ENCODE measurements around the gene ZNF521.

ZNF521 gene

DNA sequence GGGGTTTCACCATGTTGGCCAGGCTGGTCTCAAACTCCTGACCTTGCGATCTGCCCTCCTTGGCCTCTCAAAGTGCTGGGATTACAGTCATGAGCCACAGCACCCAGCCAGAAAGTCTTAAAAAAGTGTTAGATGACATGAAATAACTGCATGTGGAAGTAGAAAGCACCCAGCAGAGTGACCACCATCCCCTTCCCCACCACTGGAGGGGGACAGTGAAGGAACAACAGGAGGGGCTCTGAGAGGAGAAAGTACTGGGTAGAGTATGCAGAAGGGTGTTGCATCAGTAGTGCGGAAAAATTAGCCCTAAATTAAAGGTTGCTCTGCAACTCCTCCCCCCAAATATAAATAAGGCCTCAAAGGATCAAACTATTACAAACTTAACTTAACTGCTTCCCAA lies 230.5 kb downstream of the ZNF521 start:
- DNase-seq, result no peak

DNA sequence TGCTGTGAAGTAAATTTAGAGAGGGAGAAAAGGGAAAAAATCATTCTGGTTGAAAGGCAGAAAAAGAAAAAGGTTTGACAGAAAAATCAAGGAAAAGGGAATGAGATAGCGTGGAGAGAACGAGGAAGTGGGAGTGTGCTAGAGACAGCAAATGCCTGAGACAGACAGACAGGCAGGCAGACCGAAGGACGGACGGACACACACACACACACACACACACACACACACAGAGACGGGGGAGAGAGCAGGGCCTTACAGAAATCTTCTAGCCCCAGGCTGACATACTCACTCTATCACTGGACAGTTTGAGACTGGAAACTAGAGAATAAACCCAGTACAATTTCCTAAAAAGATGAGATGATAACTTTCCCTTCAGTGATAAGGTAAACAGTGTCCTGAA lies 238.4 kb downstream of the ZNF521 start:
- no peak for DNase-seq

DNA sequence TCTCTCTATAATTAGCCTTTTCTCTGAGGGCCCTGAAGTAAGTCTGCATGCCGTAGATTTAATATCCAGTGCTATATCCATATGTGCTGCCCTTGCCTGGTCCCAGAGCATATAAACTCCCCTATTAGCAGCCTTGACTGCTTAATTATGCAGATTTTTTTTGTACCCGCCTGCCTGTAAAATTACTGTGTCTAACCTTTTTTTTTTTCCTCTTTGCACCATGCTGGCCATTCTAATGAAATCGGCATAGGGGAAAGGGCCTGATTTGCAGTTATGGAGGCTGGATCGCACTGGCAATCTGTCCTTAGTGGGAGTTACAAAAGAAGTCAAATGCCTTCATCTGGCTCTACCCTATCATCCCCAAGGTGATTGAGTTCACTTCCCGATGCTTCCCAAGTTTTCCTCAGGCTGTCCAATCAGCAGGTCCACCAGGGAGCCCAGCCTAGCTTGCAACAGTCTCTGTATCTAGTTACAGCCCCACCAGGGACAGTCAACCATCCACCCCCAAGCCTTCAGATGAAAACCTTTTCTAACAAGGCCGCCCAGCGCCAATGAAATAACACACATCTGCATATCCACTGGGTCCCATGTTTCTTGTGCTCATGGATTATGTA lies 239.0 kb downstream of the ZNF521 start:
- DNase-seq, result no peak

DNA sequence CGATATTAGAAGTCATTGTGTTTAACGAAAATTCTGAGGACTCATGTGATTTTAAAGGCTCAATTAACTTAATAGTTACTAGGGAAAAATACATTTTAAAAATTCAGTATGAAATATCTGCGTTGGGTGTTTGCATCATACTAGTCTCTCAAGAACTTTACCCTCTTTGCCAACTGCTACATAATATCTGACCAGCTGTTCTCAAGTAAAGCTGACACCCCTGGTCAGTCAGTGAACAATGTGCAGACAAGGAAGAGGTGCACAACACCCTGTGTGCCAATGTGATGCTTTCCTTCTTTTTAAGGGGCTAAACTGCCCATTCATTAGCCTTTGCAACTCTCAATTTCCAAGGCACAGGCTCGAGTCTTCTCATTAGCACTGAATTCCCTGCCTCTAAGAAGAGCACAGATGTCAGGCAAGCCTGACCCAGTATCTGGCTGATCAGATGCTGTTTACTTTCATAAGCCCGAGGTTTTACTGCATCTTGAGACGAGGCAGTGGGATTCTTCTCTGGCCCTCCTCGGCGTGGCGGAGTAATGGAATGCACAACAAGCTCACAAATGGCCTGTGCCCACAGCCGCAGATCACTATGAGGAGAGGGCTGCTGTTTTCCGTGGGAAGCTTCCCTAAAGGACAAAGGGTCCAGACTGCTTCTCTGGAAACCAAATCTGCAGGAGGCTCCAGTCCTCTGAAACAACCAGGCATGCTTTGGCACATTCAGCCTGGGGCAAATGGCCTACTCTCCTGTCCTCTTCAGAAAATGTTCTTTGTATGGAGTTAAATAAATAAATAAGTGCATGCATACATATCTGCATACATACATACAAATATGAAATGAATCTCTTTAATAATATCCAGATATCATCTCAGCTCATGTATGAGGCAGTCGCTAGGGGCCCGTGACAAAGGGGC lies 240.3 kb downstream of the ZNF521 start:
- no peak for DNase-seq

DNA sequence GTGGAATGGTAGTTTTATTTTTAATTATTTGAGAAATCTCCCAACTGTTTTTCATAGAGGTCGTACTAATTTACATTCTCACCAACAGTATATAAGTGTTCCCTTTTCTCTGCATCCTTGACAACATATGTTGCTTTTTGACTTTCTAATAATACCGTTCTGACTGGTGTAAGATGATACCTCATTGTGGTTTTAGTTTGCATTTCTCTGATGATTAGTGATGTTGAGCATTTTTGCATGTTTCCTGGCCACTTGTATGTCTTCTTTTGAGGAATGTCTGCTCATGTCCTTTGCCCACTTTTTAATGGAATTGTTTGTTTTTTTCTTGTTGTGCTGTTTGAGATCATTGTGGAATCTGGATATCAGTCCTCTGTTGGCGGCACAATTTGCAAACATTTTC lies 242.5 kb downstream of the ZNF521 start:
- DNase-seq, result no peak

DNA sequence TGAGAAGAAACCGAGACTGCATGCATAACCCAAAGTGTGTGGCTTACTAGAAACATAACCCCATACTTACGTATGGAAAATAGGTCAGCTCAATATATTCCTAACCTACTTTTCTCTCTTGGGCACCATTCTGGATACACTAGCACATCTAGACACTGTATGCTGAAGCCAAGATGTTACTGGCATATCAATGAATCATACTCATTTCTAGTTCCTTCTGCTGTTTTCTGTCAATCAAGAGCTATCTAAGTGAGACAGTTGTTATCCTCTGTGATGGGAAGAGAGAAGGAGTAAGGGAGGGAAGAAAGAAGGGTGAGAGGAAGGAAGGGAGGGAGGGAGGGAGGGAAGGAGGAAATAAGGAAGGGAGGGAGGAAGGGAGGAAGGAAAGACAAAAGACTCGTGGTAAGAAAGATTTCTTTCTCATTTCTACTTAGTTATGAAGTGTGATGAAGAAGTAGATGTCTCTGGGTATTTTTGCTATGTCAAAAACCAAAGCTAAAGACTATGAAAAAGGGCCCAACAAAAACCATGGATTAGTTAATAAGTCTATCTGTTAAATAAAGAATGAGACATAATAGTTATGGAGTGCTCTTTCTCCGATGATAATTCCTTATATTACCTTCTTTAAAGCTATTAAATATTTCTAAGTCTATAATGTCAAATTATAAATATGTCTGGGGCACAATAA lies 248.4 kb downstream of the ZNF521 start:
- DNase-seq, result no peak

DNA sequence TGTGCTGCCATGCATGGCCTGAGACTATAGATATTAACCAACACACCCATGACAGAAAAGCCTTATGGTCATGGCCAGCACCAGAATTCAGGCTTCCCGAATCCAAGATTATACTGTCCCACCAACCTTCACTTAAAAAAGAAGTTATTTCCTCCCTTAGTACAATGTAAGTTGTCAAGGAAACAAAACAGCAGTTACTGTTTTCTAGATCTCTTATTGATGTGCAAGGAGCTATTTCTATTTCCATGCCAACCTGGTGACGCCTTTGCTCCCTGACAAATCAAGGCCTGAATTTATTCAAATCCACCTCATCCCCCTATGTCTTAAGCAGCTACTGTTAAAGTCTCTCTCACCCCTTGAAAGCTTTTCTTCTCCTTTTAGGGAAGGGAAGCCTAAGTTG lies 249.3 kb downstream of the ZNF521 start:
- no peak for DNase-seq

DNA sequence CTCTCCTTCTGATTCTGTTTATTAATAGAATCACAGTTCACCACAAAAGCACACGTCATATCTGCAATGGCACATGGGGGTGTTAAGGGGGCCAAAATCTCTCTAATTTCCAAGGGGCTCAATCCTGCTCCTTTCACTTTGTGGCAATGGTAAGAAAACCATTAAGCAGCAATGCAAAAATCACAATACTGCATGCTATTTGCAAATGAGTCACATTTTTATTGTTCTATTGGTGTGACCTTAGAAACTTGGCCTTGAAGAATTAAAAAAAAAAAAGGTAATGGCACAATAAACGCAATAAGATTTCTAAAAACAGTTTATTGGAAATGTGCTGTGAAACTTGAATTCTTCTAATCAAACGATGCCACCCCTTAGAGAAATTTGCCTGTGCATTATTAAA lies 251.5 kb downstream of the ZNF521 start:
- no peak for DNase-seq

DNA sequence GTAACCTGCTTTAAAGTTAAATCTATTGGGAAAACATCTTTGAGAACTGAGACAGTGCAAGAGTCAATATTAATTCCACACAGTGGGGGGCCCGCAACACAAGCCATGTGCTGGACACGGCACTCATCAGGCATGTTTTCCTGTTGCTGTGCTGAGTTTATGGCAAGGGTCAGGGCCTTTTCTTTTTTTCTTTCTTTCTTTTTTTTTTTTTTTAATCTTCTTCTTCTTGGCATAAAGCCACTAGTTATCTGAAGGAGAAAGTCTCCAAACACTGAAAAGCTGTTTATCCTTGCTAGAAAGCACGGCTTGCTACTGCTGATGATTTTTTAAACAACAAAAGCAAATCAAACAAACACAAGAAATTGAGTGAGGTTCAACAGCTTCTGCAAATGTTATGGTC lies 252.1 kb downstream of the ZNF521 start:
- no peak for DNase-seq

DNA sequence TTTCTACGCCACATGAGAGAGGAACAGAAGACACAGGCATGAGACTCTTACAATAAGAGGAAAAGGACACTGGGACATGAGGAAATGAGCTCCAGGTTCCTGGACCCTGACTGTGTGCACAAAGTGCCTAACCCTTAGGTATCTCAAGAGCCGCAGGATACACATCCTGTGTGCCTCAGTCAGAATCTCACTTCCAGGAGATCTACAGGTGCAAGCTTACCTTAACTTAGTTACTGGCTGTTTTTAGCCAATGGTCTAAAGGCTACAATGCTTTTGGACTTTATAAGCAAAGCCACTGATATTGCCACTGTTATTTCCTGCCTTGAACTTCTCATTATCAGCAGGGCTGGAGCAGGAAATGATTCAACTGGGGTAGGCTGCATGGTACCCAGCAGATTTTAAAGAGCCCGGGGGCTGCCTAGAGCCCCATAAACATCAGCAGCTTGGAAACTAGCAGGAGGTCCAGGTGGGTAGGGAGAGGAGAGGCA lies 254.4 kb downstream of the ZNF521 start:
- DNase-seq, result no peak

DNA sequence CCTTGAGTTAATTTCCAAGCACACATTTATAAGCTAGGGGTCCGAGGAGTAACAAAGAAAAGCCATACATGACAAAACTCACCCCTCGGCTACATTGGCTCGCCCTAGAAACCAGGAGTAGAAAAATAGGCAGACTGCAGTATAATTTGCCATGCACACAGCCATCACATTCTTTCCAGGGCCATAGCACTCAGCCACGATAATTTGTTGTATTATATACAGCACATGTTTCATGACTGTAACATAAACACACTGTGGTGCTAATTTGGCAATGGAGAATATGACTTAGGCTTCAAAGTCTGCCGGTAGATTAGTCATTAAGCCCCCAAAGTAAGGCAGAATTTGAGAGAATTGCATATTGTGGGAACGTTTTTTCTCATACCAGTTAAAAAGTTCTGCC lies 254.9 kb downstream of the ZNF521 start:
- no peak for DNase-seq

DNA sequence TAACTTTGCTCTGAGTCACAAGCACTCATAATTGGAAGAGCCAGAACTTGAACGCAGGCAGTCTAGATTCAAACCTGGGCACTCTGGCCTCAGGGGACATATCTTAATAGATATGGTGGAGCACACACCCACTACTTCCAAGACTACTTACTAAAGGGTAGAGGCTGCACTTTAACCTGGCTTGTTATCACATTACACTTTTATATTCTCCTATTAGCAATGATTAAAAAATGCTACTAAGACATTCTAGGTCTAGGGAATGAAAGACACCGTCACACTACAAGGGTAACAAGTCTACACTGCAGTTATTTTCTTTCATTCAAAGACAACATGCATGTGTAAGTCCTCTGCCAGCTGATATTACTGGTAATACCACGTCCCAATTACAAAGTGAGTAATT lies 258.8 kb downstream of the ZNF521 start:
- no peak for DNase-seq

DNA sequence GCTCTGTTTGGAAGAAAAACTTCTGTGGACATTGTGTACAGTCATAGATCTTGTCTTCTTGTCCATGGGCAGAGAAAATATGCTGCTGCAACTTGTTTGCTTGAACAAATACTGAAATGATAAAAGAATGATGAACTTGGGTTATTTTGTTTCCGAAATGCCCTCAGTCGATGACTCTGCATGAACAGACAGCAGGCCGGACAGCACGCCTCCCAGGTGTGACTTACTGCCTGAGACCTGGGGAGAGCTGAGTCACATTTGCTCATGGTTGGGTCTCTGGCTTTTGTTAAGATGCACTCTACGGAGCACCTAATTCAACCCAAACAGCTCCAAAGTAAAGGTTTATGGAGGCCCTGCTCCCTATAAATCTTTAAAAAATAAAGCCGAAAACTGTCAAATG lies 262.5 kb downstream of the ZNF521 start:
- DNase-seq, result no peak

DNA sequence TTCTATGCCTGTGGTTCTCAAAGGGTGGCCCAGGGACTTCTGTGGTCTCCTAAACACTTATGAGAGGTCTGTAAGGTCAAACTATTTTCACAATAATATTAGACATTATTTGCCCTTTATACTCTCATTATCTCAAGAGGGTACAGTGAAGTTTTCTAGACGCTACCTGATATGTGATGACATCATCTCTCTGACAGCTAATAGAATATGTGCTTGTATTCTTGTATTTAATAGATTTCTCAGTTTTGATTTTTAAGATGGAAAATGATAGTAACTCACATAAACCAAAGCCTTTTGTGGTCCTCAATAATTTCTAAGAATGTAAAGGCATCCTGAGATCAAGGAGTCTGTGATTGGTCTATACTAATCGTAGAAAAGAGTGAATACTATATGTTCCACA lies 265.1 kb downstream of the ZNF521 start:
- DNase-seq, result no peak

DNA sequence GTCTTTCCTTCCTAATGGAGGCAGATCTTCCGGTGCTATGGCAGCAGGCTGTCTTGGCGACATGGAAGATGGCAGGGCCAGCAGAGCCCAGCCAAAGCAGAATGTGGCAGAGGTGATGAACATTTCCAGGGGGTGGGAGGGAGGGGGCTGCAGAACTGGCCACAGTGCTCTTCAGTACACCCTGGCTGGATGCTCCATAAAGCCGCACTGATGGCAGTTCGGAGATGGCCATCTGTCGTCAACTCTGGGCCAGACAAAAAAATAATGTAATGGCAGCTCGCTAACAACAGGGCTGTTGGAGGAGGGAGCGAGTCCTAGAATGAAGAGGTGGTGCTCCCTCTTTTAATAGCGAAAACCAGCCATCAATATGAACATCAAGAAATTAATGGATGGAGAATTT lies 271.0 kb downstream of the ZNF521 start:
- DNase-seq, result no peak

DNA sequence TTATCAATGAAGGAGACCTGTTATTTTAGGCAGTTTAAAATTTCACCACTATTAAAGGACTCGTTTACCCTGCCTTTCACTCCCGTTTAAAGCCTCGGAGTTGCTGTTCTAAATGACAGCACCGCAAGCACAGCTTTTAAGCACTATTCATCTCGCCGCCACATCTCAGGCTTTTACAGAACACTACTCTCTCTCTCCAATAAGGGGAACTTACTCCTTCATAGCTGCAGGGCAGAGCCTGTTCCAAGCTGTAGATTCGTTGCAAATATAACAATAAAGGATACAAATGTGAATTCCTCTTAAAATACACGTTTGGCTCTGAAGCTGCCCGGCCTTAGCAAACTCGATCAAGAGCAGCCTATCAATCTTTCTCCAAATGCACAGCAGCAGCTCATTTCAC lies 271.8 kb downstream of the ZNF521 start:
- DNase-seq, result no peak

DNA sequence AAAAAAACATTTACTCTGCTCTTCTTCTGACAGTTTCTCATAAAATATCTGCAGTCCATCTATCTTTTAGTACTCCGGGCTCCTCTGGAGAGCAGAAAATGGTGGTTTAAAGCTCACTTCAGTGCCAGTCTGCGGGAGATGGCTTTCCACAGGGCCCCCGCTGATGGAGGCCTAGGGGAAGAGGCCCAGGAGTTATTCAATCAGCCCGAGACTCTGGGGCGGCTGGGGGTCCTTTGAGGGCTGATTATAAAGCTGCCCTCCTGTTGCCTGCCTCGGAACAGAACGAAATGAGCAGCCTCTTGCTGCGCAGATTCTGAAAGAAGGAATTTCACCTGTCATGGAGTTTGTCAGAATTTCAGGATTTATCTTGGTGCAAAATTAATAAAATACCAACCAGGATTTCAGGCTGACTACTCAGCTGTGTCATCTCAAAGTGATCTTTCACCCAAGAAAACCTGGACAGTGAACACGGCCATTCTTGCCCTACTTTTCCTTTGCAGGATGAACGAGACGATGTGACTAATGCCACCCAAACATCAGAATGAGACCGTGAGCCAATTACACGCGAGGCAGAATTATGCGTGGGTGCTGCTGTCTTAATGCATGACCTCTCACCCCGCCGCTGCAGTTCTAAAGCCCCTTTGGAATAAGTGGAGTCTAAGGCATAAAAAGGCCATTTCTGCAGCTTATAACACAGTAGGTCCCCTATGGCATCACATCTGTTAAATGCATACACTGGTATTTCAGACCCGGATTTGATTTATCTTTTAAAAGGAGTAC lies 273.8 kb downstream of the ZNF521 start:
- no peak for DNase-seq

DNA sequence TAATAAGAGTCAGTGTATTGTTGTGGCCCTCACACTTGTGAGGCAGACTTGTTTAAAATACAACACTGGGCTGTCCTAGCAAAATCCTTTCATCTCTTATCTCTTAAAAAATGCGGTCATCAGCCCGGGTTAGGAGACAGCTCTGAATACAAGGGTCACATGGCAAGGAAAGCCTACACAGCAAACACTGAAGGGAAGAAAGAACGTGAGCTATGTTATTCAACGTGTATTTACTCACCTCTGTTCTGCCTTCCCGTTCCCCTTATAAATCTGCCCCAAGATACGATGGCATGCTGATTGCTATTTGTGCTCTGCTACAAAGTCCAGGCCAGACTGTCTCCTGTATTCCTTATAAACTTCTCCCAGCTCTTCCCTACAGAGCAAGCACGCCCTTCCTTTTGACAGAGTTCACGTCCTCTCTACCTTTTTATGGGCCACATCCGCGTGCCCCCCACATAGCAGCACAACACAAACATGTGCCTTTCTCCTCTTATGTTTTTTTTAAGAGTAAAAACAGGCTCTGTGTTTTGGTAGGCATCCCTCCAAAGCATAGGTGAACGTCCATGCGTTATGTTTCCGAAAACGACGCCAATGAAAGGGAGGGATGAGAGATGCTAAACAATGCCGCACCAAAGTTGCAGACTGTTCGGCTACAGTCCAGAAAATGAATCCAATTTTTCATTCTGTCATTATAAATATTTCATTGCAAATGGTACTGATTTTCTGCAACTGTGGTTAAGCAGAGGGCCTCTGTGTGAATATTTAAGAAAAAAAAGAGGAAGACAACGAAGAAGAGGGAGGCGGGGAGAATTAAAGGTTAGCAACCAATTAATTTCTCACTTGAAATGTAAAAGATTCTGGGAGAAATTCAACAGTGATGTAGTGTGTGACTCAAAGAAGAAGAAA lies 274.7 kb downstream of the ZNF521 start:
- no peak for DNase-seq

DNA sequence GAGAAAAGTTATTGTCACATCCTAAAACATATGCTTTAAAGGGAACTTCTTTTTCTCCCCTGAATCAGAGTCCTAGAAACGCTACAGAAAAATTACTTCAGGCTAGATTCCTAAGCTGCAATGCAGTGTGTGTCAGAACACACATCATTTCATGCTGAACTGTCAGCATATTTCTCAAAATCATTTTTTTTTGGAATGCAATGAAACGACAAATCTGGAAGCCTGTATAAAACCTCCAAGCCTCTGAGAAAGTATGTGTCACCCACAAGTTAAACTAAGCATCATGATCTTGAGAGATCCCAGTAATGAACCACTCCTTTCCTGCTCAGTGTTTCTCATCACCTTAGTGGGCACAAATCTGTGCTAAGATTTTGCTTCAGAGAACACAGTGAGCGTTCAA lies 276.2 kb downstream of the ZNF521 start:
- no peak for DNase-seq

DNA sequence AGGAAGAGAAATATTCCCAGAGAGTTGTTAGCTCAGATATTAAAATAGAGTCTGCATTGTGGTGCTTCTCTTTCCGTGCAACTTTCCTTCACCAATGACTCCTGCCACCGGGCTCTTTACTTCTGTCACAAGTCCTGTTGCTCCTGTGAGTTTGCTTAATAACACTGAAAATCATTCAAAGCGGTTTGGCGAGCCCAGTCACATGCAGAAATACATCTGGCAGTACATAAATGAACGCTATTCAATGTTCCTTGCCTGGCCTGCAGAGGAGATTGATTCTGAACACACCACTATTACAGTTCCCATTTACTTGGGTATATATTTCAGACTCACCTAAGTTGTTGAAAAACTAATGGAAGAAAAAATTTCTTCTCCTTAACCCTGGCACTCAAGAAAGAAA lies 276.6 kb downstream of the ZNF521 start:
- no peak for DNase-seq

DNA sequence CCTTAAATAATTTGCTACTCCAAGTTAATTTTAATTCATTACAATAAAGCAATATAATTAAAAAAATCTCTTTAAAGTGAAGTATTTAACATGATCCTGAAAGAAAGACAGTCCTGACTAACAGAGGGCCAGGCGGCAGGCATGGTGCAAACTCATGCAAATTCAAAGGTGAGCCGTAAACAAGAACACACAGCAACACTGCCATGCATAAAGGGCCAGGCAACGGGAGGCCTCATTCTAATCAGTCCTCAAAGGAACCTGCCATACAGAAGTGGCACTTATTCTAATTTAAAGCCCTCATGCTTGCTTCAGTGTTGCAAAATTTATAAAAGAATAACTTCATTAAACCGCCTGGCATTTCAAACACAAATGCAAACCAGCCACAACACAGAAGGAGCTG lies 277.0 kb downstream of the ZNF521 start:
- DNase-seq, result no peak

DNA sequence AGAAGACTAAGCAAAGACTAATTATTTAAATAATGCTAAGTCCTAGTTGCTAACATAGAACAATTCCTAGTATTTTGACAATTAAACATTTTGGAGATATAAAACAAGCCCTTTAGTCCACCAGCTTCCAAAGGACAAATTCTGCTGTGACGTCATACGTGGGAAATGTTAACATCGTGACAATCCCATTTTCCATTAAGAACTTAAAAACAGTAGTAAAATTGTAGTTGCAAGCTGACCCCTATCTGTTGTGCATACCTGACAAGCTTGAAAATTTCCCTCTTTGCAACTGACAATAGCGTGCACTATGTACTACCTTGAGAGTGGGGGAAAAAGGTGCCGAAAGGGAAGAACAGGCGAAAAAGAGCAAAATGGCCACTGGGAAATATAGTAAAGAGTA lies 279.8 kb downstream of the ZNF521 start:
- DNase-seq, result no peak

All from activated gamma-delta T cell (primary cell).